HEK293 (cell line): Measurements from ENCODE around the gene TNNT2.

ENCODE experiments used
- CTCF ChIA-PET: fragments of 350-600 bp; formaldehyde crosslinking; extraction: SDS; loops from one replicate; lab custom pipeline; 2021; ENCODE audit warnings: antibody characterized with exemption; lab: Yijun Ruan, JAX
- POLR2A ChIA-PET: fragments of 300-600 bp; formaldehyde crosslinking; extraction: SDS; loops from one replicate; lab custom pipeline; 2020; ENCODE audit warnings: antibody characterized with exemption, inconsistent platforms; lab: Yijun Ruan, JAX
- H3K27ac ChIP-seq: fragments of 200-500 bp; sonication (Bioruptor generic); 2 replicates; pipeline ENCODE4 v1.5.1; 2014; ENCODE audit warnings: low read depth, low read length, control low read depth, inconsistent platforms; ENCODE audit errors: extremely low read depth
- H3K36me3 ChIP-seq, 2 experiments: fragments of 200-500 bp in 1 of 2; sonication (Bioruptor generic) in 1 of 2; 1 replicate in 1 of 2; 2 replicates in 1 of 2; pipeline ENCODE4 v1.5.1; 2014 to 2017; ENCODE audit warnings: inconsistent platforms in 2 of 2, low read length in 2 of 2; ENCODE audit not compliant: control insufficient read depth in 2 of 2, insufficient read depth in 1 of 2
- H3K4me1 ChIP-seq: fragments of 200-500 bp; sonication (Bioruptor generic); 2 replicates; pipeline ENCODE4 v1.5.1; 2014; ENCODE audit warnings: mild to moderate bottlenecking, low read length, inconsistent platforms; ENCODE audit not compliant: control insufficient read depth, insufficient read depth
- H3K4me3 ChIP-seq: 2 replicates; pipeline ENCODE4 v1.5.1; 2011; ENCODE audit warnings: low read depth, mild to moderate bottlenecking, control low read depth, low read length, moderate library complexity
- H3K9me3 ChIP-seq: fragments of 200-500 bp; sonication (Bioruptor generic); 2 replicates; pipeline ENCODE4 v1.5.1; 2014; ENCODE audit warnings: low read depth, low read length, inconsistent platforms; ENCODE audit not compliant: control insufficient read depth, insufficient read depth
- EGR2 ChIP-seq: fragments of 450-650 bp; formaldehyde crosslinking; IDR thresholded peaks from 2 replicates; pipeline ENCODE4 v1.5.1; 2016; ENCODE audit warnings: low read depth, missing biosample characterization, missing genetic modification characterization
- FEZF1 ChIP-seq: fragments of 450-650 bp; formaldehyde crosslinking; IDR thresholded peaks from 2 replicates; pipeline ENCODE4 v1.5.1; 2016; ENCODE audit warnings: missing biosample characterization, missing genetic modification characterization
- KLF9 ChIP-seq: fragments of 450-650 bp; formaldehyde crosslinking; IDR thresholded peaks from 2 replicates; pipeline ENCODE4 v1.5.1; 2016; ENCODE audit warnings: missing biosample characterization, missing genetic modification characterization, low read depth
- ZFHX2 ChIP-seq: fragments of 450-650 bp; formaldehyde crosslinking; conservative IDR thresholded peaks from 2 replicates; pipeline ENCODE4 v1.5.1; 2016; ENCODE audit warnings: missing biosample characterization, missing genetic modification characterization
- ZNF10 ChIP-seq: fragments of 450-650 bp; formaldehyde crosslinking; IDR thresholded peaks from 2 replicates; pipeline ENCODE4 v1.5.1; 2017; ENCODE audit warnings: missing biosample characterization, missing genetic modification characterization
- ZNF133 ChIP-seq: fragments of 450-650 bp; formaldehyde crosslinking; IDR thresholded peaks from 2 replicates; pipeline ENCODE4 v1.5.1; 2016; ENCODE audit warnings: missing biosample characterization, missing genetic modification characterization
- ZNF174 ChIP-seq: fragments of 450-650 bp; formaldehyde crosslinking; IDR thresholded peaks from 2 replicates; pipeline ENCODE4 v1.5.0; 2017; ENCODE audit warnings: missing biosample characterization, mild to moderate bottlenecking, missing genetic modification characterization
- ZNF211 ChIP-seq: fragments of 450-650 bp; formaldehyde crosslinking; IDR thresholded peaks from 2 replicates; pipeline ENCODE4 v1.5.1; 2016; ENCODE audit warnings: low read depth, missing biosample characterization, missing genetic modification characterization
- ZNF704 ChIP-seq: fragments of 450-650 bp; formaldehyde crosslinking; IDR thresholded peaks from 2 replicates; pipeline ENCODE4 v1.5.1; 2016; ENCODE audit warnings: missing biosample characterization, missing genetic modification characterization
- TF ChIP-seq, protein P1 (sequence below): fragments of 450-650 bp; formaldehyde crosslinking; IDR thresholded peaks from 2 replicates; pipeline ENCODE4 v1.5.1; 2016; ENCODE audit warnings: missing biosample characterization, missing genetic modification characterization
- TF ChIP-seq, protein P2 (sequence below): fragments of 450-650 bp; formaldehyde crosslinking; IDR thresholded peaks from 2 replicates; pipeline ENCODE4 v1.5.1; 2016; ENCODE audit warnings: missing biosample characterization, missing genetic modification characterization, borderline replicate concordance
- TF ChIP-seq, protein P3 (sequence below): fragments of 450-650 bp; formaldehyde crosslinking; IDR thresholded peaks from 2 replicates; pipeline ENCODE4 v1.5.1; 2016; ENCODE audit warnings: missing biosample characterization, missing genetic modification characterization
- TF ChIP-seq, protein P4 (sequence below): sonication (generic); formaldehyde crosslinking; IDR thresholded peaks from 2 replicates; pipeline ENCODE4 v1.8.1; 2022; ENCODE audit warnings: mild to moderate bottlenecking, moderate library complexity, missing genetic modification reagents

TNNT2 gene

DNA sequence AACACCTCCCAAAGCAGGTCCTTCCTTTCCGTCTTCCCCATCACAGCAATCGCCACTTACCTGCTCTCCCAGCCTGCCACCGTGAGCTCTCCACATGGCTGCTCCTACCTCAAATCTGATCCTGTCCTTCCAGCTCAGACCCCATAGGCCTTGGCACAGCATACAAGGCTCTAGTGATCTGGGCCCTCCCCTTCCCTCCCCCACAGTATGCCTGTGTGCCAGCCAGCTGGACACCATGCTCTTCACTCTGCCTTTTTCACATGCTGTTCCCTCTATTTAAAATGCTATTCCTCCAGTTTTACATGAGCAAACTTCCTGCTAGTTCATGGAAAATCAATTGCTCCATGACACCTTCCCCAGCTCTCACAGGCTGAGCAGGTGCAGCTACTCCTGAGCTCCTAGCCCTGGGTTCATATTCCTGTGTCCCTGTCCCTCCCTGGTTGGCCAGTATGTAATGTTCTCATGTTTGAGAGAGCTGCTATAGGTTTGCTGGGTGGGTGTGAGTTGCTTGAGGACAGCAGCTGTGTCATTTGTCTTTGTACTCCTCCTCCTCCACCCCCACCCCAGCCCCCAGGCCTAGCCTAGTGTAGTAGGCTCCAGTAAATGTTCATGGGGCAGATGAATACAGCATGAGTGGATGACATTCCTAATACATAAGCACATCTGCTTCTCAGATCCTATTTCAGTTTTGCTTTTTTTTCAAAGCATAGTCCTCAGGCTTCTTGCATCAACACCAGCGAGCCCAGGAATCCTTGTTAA is 6.3 kb upstream of the TNNT2 start (continued):
- TF ChIP-seq, protein P1, sequence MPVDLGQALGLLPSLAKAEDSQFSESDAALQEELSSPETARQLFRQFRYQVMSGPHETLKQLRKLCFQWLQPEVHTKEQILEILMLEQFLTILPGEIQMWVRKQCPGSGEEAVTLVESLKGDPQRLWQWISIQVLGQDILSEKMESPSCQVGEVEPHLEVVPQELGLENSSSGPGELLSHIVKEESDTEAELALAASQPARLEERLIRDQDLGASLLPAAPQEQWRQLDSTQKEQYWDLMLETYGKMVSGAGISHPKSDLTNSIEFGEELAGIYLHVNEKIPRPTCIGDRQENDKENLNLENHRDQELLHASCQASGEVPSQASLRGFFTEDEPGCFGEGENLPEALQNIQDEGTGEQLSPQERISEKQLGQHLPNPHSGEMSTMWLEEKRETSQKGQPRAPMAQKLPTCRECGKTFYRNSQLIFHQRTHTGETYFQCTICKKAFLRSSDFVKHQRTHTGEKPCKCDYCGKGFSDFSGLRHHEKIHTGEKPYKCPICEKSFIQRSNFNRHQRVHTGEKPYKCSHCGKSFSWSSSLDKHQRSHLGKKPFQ (tag by site-specific recombination) = no peak
- TF ChIP-seq, protein P2, sequence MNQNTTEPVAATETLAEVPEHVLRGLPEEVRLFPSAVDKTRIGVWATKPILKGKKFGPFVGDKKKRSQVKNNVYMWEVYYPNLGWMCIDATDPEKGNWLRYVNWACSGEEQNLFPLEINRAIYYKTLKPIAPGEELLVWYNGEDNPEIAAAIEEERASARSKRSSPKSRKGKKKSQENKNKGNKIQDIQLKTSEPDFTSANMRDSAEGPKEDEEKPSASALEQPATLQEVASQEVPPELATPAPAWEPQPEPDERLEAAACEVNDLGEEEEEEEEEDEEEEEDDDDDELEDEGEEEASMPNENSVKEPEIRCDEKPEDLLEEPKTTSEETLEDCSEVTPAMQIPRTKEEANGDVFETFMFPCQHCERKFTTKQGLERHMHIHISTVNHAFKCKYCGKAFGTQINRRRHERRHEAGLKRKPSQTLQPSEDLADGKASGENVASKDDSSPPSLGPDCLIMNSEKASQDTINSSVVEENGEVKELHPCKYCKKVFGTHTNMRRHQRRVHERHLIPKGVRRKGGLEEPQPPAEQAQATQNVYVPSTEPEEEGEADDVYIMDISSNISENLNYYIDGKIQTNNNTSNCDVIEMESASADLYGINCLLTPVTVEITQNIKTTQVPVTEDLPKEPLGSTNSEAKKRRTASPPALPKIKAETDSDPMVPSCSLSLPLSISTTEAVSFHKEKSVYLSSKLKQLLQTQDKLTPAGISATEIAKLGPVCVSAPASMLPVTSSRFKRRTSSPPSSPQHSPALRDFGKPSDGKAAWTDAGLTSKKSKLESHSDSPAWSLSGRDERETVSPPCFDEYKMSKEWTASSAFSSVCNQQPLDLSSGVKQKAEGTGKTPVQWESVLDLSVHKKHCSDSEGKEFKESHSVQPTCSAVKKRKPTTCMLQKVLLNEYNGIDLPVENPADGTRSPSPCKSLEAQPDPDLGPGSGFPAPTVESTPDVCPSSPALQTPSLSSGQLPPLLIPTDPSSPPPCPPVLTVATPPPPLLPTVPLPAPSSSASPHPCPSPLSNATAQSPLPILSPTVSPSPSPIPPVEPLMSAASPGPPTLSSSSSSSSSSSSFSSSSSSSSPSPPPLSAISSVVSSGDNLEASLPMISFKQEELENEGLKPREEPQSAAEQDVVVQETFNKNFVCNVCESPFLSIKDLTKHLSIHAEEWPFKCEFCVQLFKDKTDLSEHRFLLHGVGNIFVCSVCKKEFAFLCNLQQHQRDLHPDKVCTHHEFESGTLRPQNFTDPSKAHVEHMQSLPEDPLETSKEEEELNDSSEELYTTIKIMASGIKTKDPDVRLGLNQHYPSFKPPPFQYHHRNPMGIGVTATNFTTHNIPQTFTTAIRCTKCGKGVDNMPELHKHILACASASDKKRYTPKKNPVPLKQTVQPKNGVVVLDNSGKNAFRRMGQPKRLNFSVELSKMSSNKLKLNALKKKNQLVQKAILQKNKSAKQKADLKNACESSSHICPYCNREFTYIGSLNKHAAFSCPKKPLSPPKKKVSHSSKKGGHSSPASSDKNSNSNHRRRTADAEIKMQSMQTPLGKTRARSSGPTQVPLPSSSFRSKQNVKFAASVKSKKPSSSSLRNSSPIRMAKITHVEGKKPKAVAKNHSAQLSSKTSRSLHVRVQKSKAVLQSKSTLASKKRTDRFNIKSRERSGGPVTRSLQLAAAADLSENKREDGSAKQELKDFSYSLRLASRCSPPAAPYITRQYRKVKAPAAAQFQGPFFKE (tag by site-specific recombination) = no peak
- TF ChIP-seq EGR2 (tag by site-specific recombination) (peak; percentile 94), ZFHX2 (tag by site-specific recombination) (peak; percentile 92)

GRCh38 chr1:201381130-201381529 is 3.6 kb upstream of the TNNT2 start:
- Histone ChIP-seq H3K36me3 (no peaks in the 10 kb centered on the region), H3K4me1 (no peaks in the 10 kb centered on the region), H3K27ac (no peak overlapping the region), H3K4me3 (no peak overlapping the region), H3K9me3 (no peaks in the 10 kb centered on the region)
- ChIA-PET CTCF (interaction anchor here (1.1 to 1.7 kb wide), 2 partner anchors 28 to 53 kb away, joined by 3 to 6 read pairs; no protein-coding TSS in a partner anchor), POLR2A (no interaction called here)
- no peak for TF ChIP-seq KLF9 (tag by site-specific recombination)
- TF ChIP-seq, protein P3, sequence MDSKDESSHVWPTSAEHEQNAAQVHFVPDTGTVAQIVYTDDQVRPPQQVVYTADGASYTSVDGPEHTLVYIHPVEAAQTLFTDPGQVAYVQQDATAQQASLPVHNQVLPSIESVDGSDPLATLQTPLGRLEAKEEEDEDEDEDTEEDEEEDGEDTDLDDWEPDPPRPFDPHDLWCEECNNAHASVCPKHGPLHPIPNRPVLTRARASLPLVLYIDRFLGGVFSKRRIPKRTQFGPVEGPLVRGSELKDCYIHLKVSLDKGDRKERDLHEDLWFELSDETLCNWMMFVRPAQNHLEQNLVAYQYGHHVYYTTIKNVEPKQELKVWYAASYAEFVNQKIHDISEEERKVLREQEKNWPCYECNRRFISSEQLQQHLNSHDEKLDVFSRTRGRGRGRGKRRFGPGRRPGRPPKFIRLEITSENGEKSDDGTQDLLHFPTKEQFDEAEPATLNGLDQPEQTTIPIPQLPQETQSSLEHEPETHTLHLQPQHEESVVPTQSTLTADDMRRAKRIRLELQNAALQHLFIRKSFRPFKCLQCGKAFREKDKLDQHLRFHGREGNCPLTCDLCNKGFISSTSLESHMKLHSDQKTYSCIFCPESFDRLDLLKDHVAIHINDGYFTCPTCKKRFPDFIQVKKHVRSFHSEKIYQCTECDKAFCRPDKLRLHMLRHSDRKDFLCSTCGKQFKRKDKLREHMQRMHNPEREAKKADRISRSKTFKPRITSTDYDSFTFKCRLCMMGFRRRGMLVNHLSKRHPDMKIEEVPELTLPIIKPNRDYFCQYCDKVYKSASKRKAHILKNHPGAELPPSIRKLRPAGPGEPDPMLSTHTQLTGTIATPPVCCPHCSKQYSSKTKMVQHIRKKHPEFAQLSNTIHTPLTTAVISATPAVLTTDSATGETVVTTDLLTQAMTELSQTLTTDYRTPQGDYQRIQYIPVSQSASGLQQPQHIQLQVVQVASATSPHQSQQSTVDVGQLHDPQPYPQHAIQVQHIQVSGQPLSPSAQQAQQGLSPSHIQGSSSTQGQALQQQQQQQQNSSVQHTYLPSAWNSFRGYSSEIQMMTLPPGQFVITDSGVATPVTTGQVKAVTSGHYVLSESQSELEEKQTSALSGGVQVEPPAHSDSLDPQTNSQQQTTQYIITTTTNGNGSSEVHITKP = peak; percentile 42; the same call in 1 of the 2 replicates

- Histone ChIP-seq H3K9me3 (no peaks in the 10 kb centered on the region), H3K36me3 (no peaks in the 10 kb centered on the region), H3K4me1 (no peaks in the 10 kb centered on the region), H3K27ac (no peak overlapping the region), H3K4me3 (no peak overlapping the region)
- CTCF ChIA-PET = no interaction called here
- POLR2A ChIA-PET = no interaction called here
- no peak for TF ChIP-seq ZNF10 (tag by site-specific recombination)
- no peak for TF ChIP-seq ZNF211 (tag by site-specific recombination)
- TF ChIP-seq ZNF174 = no peak
- TF ChIP-seq, protein P4, sequence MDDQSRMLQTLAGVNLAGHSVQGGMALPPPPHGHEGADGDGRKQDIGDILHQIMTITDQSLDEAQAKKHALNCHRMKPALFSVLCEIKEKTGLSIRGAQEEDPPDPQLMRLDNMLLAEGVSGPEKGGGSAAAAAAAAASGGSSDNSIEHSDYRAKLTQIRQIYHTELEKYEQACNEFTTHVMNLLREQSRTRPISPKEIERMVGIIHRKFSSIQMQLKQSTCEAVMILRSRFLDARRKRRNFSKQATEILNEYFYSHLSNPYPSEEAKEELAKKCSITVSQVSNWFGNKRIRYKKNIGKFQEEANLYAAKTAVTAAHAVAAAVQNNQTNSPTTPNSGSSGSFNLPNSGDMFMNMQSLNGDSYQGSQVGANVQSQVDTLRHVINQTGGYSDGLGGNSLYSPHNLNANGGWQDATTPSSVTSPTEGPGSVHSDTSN (CRISPR knock-in tag) = no peak
- no peak for TF ChIP-seq ZNF133 (tag by site-specific recombination)
- no peak for TF ChIP-seq ZNF704 (tag by site-specific recombination)
- no peak for TF ChIP-seq FEZF1 (tag by site-specific recombination)
- TF ChIP-seq, all 188 proteins: peak for 0
Observed at GRCh38 chr1:201379733-201380242, 2.3 kb upstream of the TNNT2 start.
